IPS DF 4.7 (cell line): ENCODE results near the gene CHRM1.
"Not testable (repeated sequence)": the region's sequence is repeated elsewhere in the genome, so short reads cannot be mapped to it uniquely, and the experiment has no call there.

Experiments used
- DNase-seq: peaks from one replicate; pipeline ENCODE4 v3.0.0-alpha.2; 2013; ENCODE audit warnings: low spot score; ENCODE audit errors: extremely low read depth

Gene CHRM1, protein sequence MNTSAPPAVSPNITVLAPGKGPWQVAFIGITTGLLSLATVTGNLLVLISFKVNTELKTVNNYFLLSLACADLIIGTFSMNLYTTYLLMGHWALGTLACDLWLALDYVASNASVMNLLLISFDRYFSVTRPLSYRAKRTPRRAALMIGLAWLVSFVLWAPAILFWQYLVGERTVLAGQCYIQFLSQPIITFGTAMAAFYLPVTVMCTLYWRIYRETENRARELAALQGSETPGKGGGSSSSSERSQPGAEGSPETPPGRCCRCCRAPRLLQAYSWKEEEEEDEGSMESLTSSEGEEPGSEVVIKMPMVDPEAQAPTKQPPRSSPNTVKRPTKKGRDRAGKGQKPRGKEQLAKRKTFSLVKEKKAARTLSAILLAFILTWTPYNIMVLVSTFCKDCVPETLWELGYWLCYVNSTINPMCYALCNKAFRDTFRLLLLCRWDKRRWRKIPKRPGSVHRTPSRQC

GRCh38 chr11:62921201-62921572, at the start of gene CHRM1:
Gene CHRM1 (minus strand): TSS chr11:62921363. CDS start chr11:62911100, 10,263 bp downstream.
- DNase-seq = no peak

- no peak for DNase-seq
These were observed 44.4 kb upstream of the CHRM1 start for GRCh38 chr11:62965574-62965973.

DNA sequence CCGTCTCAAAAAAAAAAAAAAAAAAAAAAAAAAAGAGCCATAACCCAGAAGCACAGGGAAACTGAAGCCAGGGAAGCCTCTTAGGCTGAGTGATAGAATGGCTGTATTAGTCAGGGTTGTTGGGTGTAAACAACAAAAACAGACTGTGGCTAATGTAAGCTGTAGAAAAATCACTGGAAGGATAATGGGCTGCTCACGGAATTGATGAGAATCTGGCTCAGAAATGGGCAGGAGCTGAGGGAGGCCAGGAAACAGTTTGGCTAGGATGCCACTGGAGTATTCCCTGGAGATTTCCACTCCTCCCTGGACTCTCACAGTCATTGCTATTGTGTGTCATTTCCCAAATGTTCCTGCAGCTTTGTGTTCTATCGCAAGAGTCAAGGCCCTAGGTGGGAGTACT, 41.2 kb upstream of the CHRM1 start:
- DNase-seq = no peak

- no peak for DNase-seq
These were observed 39.9 kb upstream of the CHRM1 start for GRCh38 chr11:62961017-62961570.

DNA sequence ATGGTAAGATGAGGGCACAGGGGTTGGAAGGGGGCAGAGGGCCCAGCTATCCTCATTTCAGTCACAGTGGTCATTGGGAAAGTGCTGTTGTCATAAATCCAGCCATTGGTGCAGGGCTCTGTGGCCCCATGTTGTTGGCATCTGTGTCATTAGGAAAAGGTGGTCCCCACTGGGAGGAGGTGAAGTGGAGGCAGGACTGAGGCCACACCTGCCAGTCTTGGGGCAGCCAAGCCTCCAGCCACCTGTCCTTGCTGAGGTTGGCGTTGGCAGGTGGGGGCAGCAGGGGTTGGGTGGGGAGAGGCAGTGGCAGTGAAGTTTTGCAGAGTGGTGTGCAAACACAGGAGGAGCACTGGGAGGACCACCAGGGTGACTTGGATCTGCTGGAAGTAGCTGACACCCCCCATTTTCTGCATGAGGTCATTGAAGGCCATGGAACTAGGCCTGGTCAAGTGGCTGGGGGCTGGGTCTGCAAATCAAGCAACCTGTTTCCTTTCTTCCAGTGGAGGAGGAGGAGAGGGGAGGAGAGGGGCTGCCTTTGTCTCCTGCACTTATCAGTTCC, 38.3 kb upstream of the CHRM1 start:
- DNase-seq = no peak

DNA sequence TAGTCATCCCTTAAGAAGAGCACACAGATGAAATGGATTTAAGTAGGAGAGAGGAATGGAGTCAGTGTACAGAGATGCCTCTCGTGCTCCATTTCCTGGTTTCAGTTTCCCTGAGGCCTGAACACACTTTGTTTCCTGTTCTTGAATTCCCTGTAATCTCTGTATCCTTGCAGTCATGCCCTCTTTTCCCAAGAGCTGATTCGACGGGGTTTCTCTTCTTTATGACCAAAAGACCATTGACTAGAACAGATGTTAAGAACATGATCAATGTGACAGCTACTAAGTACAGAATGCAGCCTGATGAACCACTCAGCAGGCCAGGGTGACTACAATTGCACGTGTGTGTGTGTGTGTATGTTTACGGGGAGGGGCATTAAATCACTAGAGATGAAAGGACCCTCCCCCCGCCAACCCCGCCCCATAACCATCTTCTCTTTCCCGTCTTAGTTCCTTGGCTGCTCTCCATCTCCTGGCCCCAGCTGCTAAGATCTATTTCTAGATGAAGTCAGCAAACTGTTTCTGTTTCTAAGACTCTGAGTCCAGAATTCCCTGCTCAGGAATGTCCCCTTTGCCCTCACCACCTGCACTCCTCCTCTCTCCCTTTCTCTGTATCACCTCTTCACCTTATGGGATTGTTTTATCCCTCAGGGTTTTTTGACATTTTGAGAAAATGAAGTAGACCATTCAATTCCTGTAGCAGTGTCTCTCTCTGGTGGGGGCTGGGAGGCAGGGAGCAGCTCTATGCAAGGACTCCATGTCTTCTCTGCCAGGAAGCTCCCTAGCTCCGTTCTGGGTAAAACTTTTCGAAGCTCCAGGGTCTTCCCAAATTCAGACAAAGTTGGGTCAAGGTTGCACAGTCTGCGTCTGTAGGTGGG, 37.6 kb upstream of the CHRM1 start:
- DNase-seq = no peak

GRCh38 chr11:62957147-62957546, 36.0 kb upstream of the CHRM1 start:
- no peak for DNase-seq

DNA sequence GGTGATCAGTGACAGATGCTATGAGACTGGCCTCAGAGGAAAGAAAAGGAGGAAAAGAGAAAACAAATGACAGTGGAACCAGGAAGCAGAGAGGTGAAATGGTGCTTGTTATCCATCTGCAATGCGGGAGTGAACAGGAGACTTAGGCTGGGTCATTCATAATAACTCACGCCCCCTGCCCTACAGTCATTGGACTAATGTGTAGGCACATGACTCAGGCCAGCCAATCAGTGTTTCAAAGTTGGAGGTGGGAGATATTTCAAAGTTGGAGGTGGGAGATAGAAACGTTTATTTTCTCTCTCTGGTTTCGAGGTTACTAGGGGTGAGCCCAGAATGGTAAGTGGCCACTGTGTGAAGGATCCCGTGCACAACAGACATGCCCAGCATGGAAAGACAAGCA, 33.3 kb upstream of the CHRM1 start:
- no peak for DNase-seq

- no peak for DNase-seq
These were observed 32.6 kb upstream of the CHRM1 start for GRCh38 chr11:62953811-62954210.

GRCh38 chr11:62948765-62949320, 27.7 kb upstream of the CHRM1 start:
- no peak for DNase-seq

- not testable (repeated sequence) for DNase-seq
These were observed 24.4 kb upstream of the CHRM1 start for GRCh38 chr11:62945538-62945937.

- not testable (repeated sequence) for DNase-seq
These were observed 16.4 kb upstream of the CHRM1 start for GRCh38 chr11:62937528-62937927.

DNA sequence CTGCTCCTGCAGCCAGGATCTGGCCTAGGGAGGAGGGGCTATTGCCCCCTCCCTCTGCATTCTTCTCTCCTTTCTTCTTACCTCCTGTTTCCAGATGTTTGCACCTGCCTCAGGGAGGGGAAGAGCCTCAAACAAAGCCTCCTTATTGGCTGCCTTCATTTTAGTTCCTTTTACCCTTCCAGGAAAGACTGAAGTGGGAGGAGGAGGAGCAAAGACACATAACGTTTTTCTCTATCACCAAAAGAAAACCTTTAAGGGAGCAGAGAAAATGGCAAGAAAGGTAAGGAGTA, 13.3 kb upstream of the CHRM1 start:
- DNase-seq = no peak

GRCh38 chr11:62933750-62934495, 12.8 kb upstream of the CHRM1 start:
- no peak for DNase-seq

DNA sequence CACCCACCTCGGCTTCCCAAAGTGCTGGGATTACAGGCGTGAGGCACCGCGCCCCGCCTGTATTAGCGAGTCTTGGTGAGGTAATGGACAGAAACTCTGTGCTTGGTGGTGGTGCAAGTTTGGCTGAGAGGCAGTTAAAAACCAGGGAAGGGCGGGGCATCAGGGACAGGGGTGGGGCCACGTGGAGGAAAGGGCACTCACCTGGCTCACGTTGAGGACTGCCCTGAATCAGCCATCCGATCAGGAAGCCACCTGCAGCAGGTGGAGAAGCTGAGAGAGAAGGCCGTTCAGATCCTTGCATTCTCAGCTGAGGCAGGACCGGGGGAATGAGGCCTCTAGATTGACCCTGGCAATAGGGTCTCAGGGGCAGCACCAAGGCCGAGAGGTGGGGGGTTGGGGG, 12.1 kb upstream of the CHRM1 start:
- DNase-seq = no peak

- no peak for DNase-seq
These were observed 10.5 kb upstream of the CHRM1 start for GRCh38 chr11:62931499-62932278.

- no peak for DNase-seq
These were observed 9.5 kb upstream of the CHRM1 start for GRCh38 chr11:62930666-62931065.

DNA sequence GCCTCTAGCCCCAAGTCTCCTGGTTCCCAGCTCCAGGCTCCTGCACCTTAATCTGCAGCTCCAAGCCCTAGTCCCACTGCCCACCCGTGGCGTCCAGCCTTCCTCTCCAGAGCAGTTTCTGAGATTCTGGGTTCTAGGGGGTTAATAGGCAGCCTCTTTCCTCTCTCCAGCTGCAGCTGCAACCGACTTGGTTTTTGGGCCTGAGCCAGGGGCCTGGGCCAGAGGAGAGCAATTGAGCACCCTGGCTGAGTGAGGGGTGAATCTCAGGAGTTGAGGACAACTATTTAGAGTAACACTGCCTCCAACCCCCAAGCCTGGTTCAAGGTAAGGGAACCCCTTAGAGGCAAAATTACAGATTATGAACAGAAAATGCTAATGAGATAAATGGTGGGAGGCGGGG, 9.0 kb upstream of the CHRM1 start:
- no peak for DNase-seq

DNA sequence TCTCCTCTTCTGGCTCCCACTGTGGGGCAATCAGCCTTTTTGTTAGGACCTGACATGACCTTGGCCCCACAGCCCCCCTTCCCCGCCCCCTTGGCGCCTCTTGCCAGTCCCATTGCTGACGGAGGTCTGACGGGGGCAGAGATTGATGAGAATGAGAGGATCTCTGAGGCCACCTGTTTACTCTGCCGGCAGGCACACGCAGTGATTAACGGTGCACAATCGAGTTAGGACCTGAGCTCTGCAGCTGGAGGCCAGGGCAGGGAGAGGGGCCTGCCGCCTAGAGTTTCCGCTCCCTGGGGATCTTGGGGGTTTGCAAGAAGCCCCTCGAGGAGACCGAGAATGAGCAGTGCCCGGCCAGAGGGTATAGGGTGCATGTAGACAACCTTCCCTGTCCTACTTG, 6.8 kb upstream of the CHRM1 start:
- DNase-seq = no peak
